D721Med (cell line): Measurements from ENCODE around the gene TSKU.

ENCODE experiments used
- DNase-seq: peaks from one replicate; pipeline ENCODE4 v3.0.0; 2011; ENCODE audit warnings: low spot score; ENCODE audit not compliant: insufficient read length
- FAIRE-seq: peaks from 2 replicates; lab custom pipeline; 2011; peaks lifted over from hg19 to GRCh38; lab: Jason Lieb, UNC
- TF ChIP-seq, protein P1 (sequence below): IDR thresholded peaks from 2 replicates; pipeline ENCODE4 v1.5.1; 2012; ENCODE audit warnings: mild to moderate bottlenecking, control low read depth; ENCODE audit not compliant: insufficient read depth; ENCODE audit errors: missing control alignments

The TSKU gene

GRCh38 chr11:76771446-76772099, 11.6 kb upstream of the TSKU start:
- TF ChIP-seq, protein P1, sequence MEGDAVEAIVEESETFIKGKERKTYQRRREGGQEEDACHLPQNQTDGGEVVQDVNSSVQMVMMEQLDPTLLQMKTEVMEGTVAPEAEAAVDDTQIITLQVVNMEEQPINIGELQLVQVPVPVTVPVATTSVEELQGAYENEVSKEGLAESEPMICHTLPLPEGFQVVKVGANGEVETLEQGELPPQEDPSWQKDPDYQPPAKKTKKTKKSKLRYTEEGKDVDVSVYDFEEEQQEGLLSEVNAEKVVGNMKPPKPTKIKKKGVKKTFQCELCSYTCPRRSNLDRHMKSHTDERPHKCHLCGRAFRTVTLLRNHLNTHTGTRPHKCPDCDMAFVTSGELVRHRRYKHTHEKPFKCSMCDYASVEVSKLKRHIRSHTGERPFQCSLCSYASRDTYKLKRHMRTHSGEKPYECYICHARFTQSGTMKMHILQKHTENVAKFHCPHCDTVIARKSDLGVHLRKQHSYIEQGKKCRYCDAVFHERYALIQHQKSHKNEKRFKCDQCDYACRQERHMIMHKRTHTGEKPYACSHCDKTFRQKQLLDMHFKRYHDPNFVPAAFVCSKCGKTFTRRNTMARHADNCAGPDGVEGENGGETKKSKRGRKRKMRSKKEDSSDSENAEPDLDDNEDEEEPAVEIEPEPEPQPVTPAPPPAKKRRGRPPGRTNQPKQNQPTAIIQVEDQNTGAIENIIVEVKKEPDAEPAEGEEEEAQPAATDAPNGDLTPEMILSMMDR = no peak
- no peak for FAIRE-seq

DNA sequence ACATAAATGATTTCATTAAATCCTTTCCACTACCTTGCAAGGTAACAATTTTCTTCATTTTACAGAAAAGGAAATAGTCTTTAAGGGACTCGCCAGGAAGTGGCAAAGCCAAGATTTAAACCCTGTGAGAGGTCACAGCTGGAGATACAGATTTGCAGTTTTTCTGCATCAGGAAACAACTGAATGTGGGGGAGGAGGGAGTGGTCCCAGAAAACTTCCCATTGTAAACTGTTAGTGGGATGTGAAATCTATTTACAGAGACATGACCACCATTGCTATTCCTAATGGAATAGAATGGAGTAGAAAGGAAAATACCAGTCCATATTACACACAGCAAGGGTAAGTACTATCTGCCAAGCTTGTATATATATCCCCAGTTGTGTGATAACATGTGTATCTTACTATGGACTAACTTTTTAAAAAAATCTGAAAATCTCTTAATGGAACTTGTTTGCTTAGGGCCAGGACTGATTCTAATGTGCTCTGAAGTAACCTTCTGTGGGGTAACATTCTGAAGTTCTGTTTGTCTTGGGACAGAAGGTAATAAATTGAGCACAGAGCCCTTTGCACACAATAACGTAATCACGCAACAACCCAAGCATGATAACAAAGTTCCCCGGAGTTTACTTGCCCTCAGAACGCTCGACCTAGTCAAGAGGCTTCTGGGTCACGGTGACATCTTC, 10.9 kb upstream of the TSKU start:
- no peak for FAIRE-seq
- TF ChIP-seq, protein P1 = no peak
- no peak for DNase-seq

More at GRCh38 chr11:76771446-76772099, 11.6 kb upstream of the TSKU start:
- no peak for DNase-seq

- no peak for FAIRE-seq
- DNase-seq = no peak
- TF ChIP-seq, protein P1 = no peak
These were observed 10.4 kb upstream of the TSKU start for GRCh38 chr11:76772783-76773106.

- FAIRE-seq (no peak), DNase-seq (no peak)
- TF ChIP-seq, protein P1 = no peak
These were observed 9.2 kb upstream of the TSKU start for GRCh38 chr11:76773921-76774361.

DNA sequence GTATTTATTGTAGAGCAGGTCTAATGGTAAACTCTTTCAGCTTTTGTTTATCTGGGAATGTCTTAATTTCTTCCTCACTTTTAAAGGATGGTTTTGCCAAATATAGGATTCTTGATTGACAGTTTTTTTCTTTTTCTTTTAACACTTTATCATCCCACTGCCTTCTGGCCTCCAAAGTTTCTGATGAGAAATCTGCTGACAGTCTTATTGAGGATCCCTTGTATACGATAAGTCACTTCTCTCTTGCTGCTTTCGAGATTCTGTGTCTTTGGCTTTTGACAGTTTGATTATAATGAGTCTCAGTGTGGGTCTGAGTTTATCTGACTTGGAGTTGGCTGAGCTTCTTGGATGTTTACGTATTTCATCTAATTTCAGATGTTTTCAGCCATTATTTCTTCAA, 6.7 kb upstream of the TSKU start:
- DNase-seq (no peak), FAIRE-seq (no peak)
- TF ChIP-seq, protein P1 = no peak

GRCh38 chr11:76777305-76777704, 5.9 kb upstream of the TSKU start:
- TF ChIP-seq, protein P1 = no peak
- FAIRE-seq (no peak), DNase-seq (no peak)

DNA sequence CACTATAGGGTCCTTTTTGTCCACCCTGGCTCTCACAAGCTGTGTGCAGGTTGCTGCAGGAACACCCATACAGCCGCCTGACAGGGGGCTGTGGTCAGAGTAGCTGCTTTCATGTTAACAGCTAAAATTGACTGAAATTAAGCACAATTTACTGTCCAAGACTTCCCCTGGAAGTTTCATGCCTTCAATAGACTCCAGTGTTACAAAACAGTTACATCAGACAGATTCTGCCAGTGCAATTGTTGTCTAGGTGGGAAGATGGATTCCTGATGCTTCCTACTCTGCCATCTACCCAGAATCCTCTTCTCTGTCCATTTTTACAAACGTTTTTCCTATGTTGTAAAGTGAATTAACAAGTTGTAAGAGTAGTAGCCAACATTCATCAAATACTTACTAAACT, 5.3 kb upstream of the TSKU start:
- DNase-seq (no peak), FAIRE-seq (no peak)
- TF ChIP-seq, protein P1 = no peak
